Measurements from ENCODE around the gene CACNA1C.
"Not testable (repeated sequence)": the region's sequence is repeated elsewhere in the genome, so short reads cannot be mapped to it uniquely, and the experiment has no call there.

The CACNA1C gene

DNA sequence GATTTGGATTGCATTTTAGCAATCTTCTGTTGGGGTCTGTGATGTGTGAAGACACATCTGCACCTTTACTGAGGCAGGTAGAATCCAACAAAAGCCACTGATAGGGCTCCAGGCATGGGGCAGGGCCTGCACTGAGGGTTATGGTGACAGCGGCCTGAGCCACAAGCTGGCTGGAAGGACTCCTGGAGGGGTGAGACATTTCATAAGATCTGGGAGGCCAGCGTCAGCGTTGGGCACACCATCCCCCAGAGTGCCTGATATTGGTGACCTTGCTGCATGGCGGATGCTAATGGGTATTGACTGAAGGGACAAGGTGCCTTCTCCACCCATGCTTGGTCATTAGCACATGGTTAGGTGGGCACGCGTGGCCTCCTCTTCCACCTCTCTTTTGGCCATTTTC, 187.6 kb downstream of the CACNA1C start:
- no peak for DNase-seq

DNA sequence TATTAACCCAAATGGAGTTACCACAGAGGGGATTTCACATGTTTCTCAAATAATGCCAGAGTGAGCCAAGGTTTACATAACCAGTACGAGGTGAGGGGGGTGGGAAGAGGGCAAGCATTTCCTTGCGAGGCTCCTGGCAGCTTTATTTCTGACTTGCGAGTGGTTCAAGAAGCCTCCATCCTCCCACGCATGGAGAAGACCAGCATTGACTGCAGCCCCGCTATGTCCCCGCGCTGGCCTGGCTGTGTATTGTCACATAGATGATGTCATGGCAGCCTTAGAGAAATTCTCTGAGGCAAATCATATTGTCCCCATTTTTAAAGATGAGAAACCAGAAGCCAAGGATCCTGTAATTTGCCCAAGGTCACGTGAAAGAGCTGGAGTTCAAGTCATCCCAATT, 188.2 kb downstream of the CACNA1C start:
- DNase-seq = no peak

- DNase-seq = no peak
Observed at GRCh38 chr12:2242216-2242615, 189.4 kb downstream of the CACNA1C start.

DNA sequence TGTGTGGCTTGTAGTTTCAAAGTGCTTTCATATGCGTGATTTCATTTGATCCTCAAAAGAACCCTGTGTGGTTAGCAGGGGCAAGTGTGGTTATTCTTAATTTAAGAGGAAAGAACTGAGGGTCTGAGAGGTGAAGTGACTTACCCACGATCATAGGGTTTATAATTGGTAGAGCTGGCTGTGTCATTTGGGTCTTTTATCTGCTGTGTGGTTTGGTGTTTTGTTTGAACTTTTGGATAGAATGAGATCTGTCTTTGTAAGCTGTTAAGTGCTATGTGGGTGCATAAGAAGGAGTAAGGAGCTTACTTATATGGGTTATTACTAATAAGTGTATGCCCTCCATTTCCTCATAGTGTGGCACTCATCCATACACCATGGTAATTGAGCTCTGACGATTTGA, 190.0 kb downstream of the CACNA1C start:
- DNase-seq = no peak

GRCh38 chr12:2243275-2243674, 190.5 kb downstream of the CACNA1C start:
- no peak for DNase-seq

DNA sequence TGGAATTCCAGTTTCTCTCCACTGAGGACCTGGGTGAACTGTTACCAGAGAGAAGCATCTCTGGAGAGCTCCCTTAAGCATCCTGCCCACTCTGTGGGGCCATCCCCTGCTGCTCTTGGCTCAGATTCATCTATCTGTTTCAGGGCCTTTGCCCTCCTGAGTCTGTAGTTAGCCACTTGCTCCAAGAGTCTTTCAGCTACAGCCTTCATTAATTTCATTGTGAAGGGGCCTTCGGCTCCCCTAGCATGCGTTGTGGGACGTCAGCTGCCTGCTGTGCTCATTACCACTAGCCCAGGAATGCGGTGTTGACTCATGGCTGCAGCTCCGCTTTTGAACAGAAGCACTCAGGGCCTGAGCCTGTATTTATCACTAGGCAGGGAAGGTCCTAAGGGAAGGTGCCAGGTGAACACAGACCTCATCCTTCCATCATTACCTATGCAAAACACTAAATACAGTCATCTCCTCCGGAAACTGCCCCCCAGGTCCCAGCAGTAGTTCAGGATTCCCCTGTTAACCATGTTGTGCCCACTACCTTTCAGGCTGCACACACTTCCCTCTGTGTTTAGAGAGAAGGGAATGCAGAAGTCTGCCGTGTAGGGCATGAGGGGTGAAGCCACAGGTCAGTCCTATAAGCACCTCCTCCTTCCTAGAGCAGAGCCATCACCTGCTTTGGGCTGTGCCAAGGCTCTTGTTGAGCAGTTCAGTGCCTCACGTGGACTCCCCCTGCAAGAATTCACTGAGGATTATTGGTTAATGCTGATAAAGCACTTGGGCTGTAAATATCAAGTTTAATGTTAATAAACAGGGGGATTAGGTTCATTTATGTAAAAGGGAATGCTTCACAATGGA, 191.4 kb downstream of the CACNA1C start:
- DNase-seq = no peak

GRCh38 chr12:2246358-2246757, 193.6 kb downstream of the CACNA1C start:
- no peak for DNase-seq

GRCh38 chr12:2247120-2247519, 194.3 kb downstream of the CACNA1C start:
- no peak for DNase-seq

DNA sequence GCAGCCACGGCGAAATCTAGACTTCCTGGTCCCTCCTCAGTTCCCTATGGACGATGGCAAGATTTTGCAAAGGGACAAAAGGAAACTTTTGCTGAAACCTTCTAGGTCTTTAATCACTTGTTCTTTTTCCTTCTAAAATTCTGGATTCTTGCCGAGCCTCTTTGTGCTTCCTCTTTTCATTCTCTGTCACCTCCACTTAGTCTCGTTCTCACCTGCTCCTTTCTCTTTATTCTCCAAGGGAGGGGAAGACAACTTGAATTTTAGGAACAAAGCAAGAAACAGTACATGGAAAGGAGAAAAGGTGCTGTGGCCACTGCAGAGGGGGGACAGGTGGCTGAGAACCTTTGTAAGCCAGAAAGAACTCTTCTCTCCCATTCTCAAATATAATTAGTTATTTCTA, 194.8 kb downstream of the CACNA1C start:
- DNase-seq = no peak

DNA sequence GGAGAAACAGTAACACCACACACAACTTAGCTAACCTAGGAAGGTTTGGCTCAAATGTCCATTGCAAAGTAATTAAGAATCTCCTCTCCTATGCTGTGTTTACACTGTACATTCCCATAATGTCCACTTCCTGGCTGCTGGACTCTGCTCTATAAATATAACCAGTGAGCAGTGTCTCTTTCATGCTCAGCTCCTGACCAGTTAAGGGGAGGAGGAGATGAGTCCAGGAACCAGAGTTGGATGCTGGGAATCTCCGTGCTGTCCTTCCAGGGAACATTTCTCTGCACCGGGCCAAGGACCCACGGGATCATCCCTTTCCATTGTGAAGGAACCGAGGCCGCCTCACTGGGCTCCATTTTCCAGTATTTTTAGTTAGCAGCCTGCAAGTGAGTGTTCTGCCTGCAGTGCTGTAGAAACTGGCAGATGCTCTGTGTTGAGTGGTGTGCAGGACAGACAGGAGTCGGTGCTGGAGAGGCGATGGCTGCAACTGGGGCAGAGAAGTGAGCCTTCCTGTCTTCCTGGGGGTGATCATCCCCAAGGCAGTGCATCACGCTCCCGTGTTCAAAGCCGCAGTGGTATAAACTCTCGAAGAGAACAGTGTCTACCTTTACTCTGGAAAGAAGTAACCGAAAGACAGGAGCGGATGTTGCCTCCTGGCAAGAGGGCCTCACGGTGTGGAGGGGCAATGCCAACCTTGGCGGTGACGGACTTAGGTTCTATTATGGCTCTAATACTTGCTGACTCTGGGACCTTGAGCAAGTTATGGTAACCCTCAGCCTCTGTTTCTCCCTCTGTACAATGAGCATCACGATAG, 195.5 kb downstream of the CACNA1C start:
- no peak for DNase-seq

GRCh38 chr12:2248901-2249381, 196.2 kb downstream of the CACNA1C start:
- DNase-seq = no peak

GRCh38 chr12:2250797-2251196, 198.0 kb downstream of the CACNA1C start:
- DNase-seq = no peak

DNA sequence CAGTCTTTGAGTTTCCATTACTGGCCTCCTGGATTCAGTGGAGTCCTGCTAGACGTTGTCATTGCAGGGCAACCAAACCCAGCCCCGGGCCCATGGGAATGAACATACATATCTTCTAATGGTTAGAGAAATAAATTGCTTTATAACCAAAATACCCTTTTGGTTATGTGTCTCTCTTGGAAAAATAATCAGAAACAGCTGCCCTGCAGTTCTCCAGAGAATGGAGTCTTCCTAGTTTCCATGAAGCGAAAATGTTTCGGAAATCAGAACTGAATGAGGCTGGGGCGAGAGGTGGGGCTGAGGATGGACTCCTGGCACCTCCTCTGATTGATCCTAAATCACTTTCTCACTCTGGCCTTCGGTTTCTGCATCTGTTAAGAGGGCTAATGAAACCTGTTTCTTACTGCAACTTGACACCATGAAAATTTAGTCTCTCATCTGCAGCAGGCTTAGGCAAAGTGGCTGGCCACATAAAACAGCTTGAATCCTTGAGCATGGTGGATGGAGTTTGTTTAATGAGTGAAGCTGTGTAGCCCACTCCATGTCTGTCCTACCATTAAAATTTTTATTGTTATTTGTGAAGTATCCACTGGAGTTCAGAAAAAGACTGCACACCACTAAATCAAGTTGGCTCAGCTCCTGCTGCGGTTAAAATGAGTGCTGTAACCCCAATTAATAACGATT, 198.9 kb downstream of the CACNA1C start:
- no peak for DNase-seq

DNA sequence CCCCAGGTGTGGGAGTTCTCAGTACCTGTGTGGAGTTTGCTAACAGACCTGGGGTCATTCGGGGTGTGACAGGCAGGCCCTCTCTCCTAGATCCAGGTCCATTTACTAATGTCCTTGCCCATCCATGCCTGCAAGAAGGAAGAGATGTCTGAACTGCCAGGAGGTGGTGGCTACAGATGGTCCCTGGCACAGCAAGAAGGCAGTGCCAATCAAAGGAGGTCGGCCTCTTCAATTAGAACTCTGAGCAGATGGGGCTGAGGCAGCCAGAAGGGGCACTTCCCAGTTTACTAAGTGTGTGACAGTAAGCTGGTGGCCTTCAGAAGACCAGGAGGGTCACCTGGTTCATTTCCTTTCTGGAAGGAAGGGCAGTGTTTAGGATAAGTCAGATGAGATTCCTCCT, 202.5 kb downstream of the CACNA1C start:
- DNase-seq = no peak

- not testable (repeated sequence) for DNase-seq
Observed at GRCh38 chr12:2255731-2256130, 202.9 kb downstream of the CACNA1C start.

DNA sequence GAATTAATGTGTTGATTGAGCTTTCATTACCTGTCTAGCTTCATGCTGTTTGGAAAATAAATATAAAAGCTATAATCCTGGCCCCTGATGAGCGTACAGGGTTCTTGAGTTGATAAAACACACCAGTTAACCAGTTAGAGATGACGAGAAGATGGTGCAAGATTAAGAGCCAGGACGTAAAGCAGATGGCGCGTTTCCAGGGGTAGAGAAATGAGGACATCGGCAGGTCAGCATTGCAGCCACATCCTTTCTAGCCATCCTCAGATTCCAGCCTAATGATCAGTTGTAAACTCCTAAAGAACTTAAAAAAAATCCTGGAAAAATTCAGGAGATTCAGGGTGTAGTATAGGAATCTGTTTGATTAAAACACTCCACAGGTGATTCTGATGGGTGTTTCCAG, 203.7 kb downstream of the CACNA1C start:
- DNase-seq = no peak

DNA sequence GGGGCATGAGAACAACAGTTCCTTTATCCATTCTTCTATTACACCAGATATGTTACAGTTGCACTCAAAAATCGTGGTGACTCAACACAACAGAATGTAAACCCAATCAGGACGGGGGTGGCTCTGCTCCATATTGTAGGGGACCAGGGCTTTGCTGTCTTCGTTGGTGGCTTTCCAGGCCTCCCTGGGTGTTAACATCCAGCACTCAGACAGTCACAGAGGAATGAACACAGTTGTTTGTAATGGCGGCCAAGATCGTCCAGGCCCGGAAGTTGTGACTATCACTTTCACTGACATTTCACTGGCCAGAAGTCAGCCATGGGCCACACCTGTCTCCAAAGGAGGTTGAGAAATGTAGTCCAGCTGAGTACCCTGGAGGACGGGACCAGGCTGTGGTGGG, 204.1 kb downstream of the CACNA1C start:
- DNase-seq = no peak

DNA sequence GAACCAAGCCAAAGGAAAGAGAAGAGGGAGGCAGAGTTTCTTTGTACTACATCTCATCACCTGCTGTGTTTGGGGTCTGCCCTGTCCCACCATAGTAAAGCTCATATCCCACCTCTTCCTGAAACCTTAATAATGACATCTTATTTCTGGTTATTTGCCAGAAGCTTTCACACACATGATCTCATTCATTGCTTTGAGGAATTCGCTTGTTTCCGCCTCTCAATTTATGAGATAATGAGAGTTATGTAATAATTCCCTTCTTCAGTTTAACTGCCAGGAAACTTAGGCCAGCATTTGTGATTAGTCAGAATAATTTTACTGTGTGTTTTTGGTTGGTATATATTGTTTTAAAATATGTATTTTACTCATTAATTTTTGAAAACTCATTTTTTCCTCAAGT, 205.2 kb downstream of the CACNA1C start:
- DNase-seq = no peak

DNA sequence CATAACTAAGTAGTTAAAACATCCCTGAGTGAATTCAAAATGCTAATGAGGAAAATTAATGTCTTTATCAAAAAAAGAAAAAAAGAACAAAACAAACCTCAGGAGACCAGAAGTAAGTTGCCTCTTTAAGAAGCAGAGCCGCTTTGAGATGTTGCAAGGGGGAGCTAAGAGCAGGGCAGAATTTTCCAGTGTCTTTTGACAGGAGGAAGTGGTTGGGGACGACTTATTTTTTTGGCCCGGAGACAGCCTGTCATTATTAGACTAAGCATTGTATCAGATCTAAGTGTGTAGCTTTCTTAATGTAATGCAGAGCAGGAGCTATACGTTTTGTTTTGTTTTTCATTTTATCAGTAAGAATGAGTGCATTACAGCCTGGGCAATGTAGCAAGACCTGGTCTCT, 206.6 kb downstream of the CACNA1C start:
- peak; percentile 18 for DNase-seq

DNA sequence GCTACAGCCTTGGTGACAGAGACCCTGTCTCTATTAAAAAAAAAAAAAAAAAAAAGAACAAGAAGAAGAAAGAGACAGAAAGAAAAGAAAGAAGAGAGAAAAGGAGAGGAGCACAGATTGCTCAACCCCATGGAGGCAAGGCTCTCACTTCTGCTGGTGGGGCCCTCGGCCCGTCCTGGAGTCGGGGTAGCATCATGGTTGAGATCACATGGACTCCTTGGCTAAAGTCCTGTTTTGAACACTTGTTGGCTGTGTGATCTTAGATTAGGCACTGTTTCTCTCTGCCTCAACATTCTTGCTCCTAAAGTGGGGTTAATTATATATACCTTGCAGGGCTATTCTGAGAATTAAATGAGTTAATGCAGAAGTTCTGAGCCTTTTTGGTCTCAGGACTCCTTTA, 207.7 kb downstream of the CACNA1C start:
- no peak for DNase-seq

GRCh38 chr12:2261708-2262107, 208.9 kb downstream of the CACNA1C start:
- DNase-seq = no peak

DNA sequence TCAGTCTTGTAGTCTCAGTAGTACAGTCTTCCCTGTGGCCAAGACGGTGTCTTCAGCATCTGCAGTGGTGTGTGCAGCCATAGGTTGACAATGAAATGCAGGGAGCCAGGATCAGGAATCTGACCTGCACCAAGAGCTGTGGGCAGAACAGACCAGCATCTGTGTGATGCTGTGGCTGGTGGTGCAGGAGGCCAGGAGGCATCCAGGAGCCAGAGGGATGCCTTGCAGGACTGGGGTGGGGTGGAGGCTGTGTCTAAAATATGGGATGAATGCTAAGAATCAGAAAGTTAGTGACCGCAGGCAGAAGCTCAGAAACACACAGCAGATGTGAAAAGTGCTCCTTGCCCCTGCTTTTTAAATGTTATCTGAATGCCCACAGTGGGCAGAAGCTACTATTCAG, 209.7 kb downstream of the CACNA1C start:
- DNase-seq = no peak

- no peak for DNase-seq
Observed at GRCh38 chr12:2263901-2264300, 211.1 kb downstream of the CACNA1C start.
